CD4-positive, alpha-beta T cell (primary cell): Measurements from ENCODE around the gene SND1. TPM values are rescaled to one million over a fixed set of nuclear protein-coding genes. Genes with fewer than 3 reads are reported as not detected.

Source experiments
- ATAC-seq: fragments of 200-7000 bp; cut with Tn5 transposase; one replicate; pipeline ENCODE4 v1.10.0; 2022; ENCODE audit warnings: mild to moderate bottlenecking; ENCODE audit not compliant: poor library complexity
- CTCF ChIA-PET: fragments of 350-600 bp; sonication (Branson Sonifier 250); formaldehyde crosslinking; loops from one replicate; lab custom pipeline; 2021; ENCODE audit warnings: antibody characterized with exemption, inconsistent platforms; lab: Charles Lee
- POLR2A ChIA-PET: fragments of 350-600 bp; sonication (Branson Sonifier 250); formaldehyde crosslinking; loops from one replicate; lab custom pipeline; 2021; ENCODE audit warnings: antibody characterized with exemption, inconsistent platforms; lab: Charles Lee
- DNase-seq, 14 experiments: peaks; one replicate each; pipeline ENCODE4 v3.0.0-alpha.2; 2013 to 2020; ENCODE audit warnings: mixed read lengths in 2 of 14
- H3K27ac ChIP-seq, 2 donors: one replicate each; pipeline versions ENCODE4 v1.5.1 to v1.7.0; 2013; ENCODE audit warnings: low read length in 2 of 2, low read depth in 1 of 2, mild to moderate bottlenecking in 1 of 2
- H3K27me3 ChIP-seq, 2 experiments: 1 replicate in 1 of 2; 2 replicates in 1 of 2; pipeline versions ENCODE4 v1.6.1 to v1.7.0; 2013; ENCODE audit warnings: low read length in 2 of 2, control low read depth in 1 of 2, mild to moderate bottlenecking in 1 of 2, moderate library complexity in 1 of 2; ENCODE audit not compliant: insufficient read depth in 2 of 2, control insufficient read depth in 1 of 2
- H3K36me3 ChIP-seq: one replicate; pipeline ENCODE4 v1.6.1; 2013; ENCODE audit warnings: low read length, control low read depth; ENCODE audit not compliant: insufficient read depth
- H3K4me1 ChIP-seq: one replicate; pipeline ENCODE4 v1.6.1; 2013; ENCODE audit warnings: low read length, control low read depth; ENCODE audit not compliant: insufficient read depth
- H3K4me3 ChIP-seq: one replicate; pipeline ENCODE4 v1.5.1; 2013; ENCODE audit warnings: mild to moderate bottlenecking, low read length, moderate library complexity
- H3K9me3 ChIP-seq, 2 experiments: 1 replicate in 1 of 2; 2 replicates in 1 of 2; pipeline versions ENCODE4 v1.6.1 to v1.7.0; 2013; ENCODE audit warnings: low read length in 2 of 2, mild to moderate bottlenecking in 2 of 2, control low read depth in 1 of 2, moderate library complexity in 1 of 2; ENCODE audit not compliant: control insufficient read depth in 1 of 2, insufficient read depth in 1 of 2
- H3K27ac Mint-ChIP-seq: one replicate; pipeline ENCODE4 v1.8.0; 2020; ENCODE audit warnings: mixed read lengths
- H3K27me3 Mint-ChIP-seq: one replicate; pipeline ENCODE4 v1.8.0; 2021; ENCODE audit warnings: mixed read lengths
- H3K36me3 Mint-ChIP-seq: one replicate; pipeline ENCODE4 v1.8.0; 2021; ENCODE audit warnings: low read depth, mixed read lengths
- H3K4me1 Mint-ChIP-seq: one replicate; pipeline ENCODE4 v1.8.0; 2021; ENCODE audit warnings: low read depth, mixed read lengths
- H3K4me3 Mint-ChIP-seq: one replicate; pipeline ENCODE4 v1.8.0; 2020; ENCODE audit warnings: mild to moderate bottlenecking, mixed read lengths
- H3K9me3 Mint-ChIP-seq: one replicate; pipeline ENCODE4 v1.8.0; 2020; ENCODE audit warnings: mixed read lengths
- CTCF ChIP-seq: fragments of 200-600 bp; IDR thresholded peaks from one replicate; pipeline ENCODE4 v1.8.0; 2022; ENCODE audit warnings: antibody characterized with exemption, mild to moderate bottlenecking
- intact Hi-C, 2 experiments: fragments of 100-400 bp; cut with DNase I in 1 of 2; cut with micrococcal nuclease in 1 of 2; formaldehyde crosslinking; loops; one replicate each; pipeline versions ENCODE4 v1.15.1 to v1.9.0; 2023 to 2025; cut with DNase I, micrococcal nuclease
- total RNA-seq, 174 experiments: library from RNA in 2 of 174; stranded (reverse) in 2 of 174; gene quantifications; one replicate each; pipeline ENCODE4 v1.2.3 and lab custom pipeline; 2021 to 2026

SND1 gene
- total RNA-seq, 2 experiments from 2014 or later, result 104 to 113 TPM

DNA sequence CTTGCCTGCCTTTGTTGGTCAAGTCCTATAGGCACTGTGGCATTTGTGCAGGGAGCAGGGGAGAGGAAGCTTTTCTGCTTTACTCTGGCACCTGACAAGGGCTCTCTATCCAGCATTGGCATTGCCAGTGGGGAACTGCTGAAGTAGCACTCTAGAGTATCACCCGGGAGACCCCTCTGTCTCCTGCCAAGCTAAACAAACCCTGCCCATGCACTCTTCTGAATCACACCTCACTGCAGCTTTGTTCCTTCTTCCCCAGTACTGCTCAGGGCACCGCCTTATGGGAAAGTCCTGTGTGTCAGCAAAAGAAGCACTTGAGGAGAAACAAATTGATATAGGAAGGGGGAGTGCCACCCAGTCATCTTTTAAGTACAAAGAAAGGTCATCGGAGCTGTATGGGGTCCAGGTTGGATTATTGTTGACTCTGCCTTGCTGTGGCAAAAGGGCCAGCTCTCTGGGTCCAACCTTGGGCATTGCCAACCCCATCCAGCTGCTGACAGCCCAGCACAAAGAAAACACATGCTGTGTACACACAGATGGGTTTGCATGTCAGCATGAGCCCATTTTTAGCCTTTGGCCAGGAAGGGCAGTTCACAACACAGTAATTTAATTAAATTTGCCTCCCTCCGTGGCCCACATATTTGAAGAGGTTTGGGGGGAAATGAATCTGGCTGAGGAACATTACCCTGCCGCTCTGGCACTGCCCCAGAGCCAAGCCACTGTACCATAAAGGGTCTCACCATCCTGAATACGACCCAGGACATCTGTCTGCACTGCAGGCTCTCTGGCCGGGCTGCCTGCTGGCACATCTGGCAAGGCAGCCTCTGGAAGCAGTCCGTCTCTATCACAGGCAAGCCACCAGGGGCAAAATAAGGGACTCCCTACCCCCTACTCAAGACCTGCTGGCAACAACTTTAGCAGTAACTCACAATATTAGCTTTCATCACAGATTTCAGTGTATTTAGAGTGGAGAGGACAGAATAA is 366.2 kb downstream of the SND1 start:
- intact Hi-C loops, result no loop called here
- no peak overlapping the region for H3K27ac Mint-ChIP-seq

GRCh38 chr7:128019288-128019687 is 367.3 kb downstream of the SND1 start:
- no peak for TF ChIP-seq CTCF
- ATAC-seq, result no peak
- Histone ChIP-seq H3K36me3 (peaks cover 22% of the 10 kb centered on the region), H3K9me3 (no peaks in the 10 kb centered on the region), H3K27me3 (no peaks in the 10 kb centered on the region), H3K4me1 (no peaks in the 10 kb centered on the region), H3K4me3 (no peak overlapping the region), H3K27ac (no peak overlapping the region)
- POLR2A ChIA-PET, result no interaction called here
- intact Hi-C loops, result no loop called here
- CTCF ChIA-PET, result no interaction called here
- H3K27ac Mint-ChIP-seq, result no peak overlapping the region
- H3K36me3 Mint-ChIP-seq, result peaks cover 24% of the 10 kb centered on the region
- no peaks in the 10 kb centered on the region for H3K4me1 Mint-ChIP-seq
- H3K4me3 Mint-ChIP-seq, result no peak overlapping the region
- H3K9me3 Mint-ChIP-seq, result no peaks in the 10 kb centered on the region
- DNase-seq, result no peak
- H3K27me3 Mint-ChIP-seq, result no peaks in the 10 kb centered on the region

More for the DNA sequence above, 366.2 kb downstream of the SND1 start:
- no peaks in the 10 kb centered on the region for H3K4me1 Mint-ChIP-seq
- POLR2A ChIA-PET, result no interaction called here
- H3K27me3 Mint-ChIP-seq, result no peaks in the 10 kb centered on the region
- Histone ChIP-seq H3K4me3 (no peak overlapping the region), H3K9me3 (no peaks in the 10 kb centered on the region), H3K4me1 (no peaks in the 10 kb centered on the region), H3K36me3 (peaks cover 21% of the 10 kb centered on the region), H3K27me3 (no peaks in the 10 kb centered on the region), H3K27ac (no peak overlapping the region)
- TF ChIP-seq CTCF, result no peak
- CTCF ChIA-PET, result no interaction called here
- no peak for DNase-seq
- H3K36me3 Mint-ChIP-seq, result peaks cover 31% of the 10 kb centered on the region
- no peak overlapping the region for H3K4me3 Mint-ChIP-seq
- ATAC-seq, result no peak
- H3K9me3 Mint-ChIP-seq, result no peaks in the 10 kb centered on the region

DNA sequence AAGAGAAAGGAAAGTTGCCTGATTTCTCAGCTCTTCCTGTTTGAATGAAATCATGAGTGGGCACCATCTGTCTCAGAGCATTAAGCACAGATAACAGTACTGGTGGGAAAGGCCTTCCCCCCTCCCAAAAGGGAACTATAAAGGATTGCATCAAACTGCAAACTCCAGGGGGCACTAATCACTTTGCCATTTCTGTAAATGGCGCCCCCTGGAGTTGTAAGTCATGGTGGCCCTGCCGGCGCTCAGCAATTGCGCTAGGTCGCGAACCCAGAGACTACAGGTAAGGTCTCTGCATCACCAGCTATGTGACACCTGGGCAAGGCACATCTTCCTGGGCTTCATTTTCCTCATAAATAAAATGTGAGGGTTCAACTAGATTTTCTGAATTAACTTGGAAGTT is 368.2 kb downstream of the SND1 start:
- ChIA-PET CTCF (no interaction called here), POLR2A (no interaction called here)
- H3K36me3 Mint-ChIP-seq, result peaks cover 24% of the 10 kb centered on the region
- no peaks in the 10 kb centered on the region for H3K27me3 Mint-ChIP-seq
- no peaks in the 10 kb centered on the region for H3K9me3 ChIP-seq
- no peaks in the 10 kb centered on the region for H3K27me3 ChIP-seq
- H3K27ac ChIP-seq, result no peak overlapping the region
- no peaks in the 10 kb centered on the region for H3K9me3 Mint-ChIP-seq
- no peak overlapping the region for H3K4me3 ChIP-seq
- no peak overlapping the region for H3K27ac Mint-ChIP-seq
- no peak overlapping the region for H3K4me3 Mint-ChIP-seq
- H3K4me1 ChIP-seq, result no peaks in the 10 kb centered on the region
- H3K4me1 Mint-ChIP-seq, result no peaks in the 10 kb centered on the region
- intact Hi-C loops, result no loop called here
- ATAC-seq (no peak), DNase-seq (peak in 4 of 14 experiments; percentile 16 to 46 (median 28))
- peaks cover 22% of the 10 kb centered on the region for H3K36me3 ChIP-seq
- TF ChIP-seq CTCF, result no peak
